ENCODE measurements around the gene LEUTX.

The LEUTX gene

DNA sequence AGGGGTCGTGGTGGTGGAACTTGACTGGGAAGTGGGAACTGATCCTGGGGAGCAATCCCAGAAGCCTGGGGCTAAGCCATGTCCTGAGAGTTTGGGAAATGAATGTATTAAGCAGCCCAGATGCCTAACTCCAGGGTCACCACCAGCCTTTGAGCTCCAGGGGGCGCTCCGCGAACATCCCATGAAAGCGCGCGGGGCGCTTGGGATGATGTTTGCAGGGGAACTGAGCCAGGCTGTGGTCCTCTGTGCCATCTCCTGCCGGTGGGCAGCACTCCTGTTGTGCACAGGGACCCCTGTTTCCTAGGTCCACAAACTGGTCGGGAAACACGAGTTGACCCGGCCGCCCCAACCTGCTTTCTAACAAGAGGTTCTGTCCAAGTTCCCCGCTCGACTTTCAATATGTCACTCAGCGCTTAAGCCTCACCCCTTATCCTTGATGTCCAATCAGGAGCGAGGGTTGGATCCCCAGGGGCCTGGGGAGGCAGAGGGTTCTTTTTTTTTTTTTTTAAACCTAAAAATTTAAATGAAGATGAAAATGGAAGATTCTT, 14.4 kb downstream of the LEUTX start:
- peaks cover 9% of the 10 kb centered on the region for H3K4me1 Mint-ChIP-seq
- H3K27me3 Mint-ChIP-seq (ENCODE audit: low read depth), result no peaks in the 10 kb centered on the region
- no peak overlapping the region for H3K27ac Mint-ChIP-seq
- no peaks in the 10 kb centered on the region for H3K36me3 Mint-ChIP-seq (ENCODE audit: low read depth)
- H3K9me3 Mint-ChIP-seq, result peaks cover 9% of the 10 kb centered on the region
- TF ChIP-seq, protein P1, sequence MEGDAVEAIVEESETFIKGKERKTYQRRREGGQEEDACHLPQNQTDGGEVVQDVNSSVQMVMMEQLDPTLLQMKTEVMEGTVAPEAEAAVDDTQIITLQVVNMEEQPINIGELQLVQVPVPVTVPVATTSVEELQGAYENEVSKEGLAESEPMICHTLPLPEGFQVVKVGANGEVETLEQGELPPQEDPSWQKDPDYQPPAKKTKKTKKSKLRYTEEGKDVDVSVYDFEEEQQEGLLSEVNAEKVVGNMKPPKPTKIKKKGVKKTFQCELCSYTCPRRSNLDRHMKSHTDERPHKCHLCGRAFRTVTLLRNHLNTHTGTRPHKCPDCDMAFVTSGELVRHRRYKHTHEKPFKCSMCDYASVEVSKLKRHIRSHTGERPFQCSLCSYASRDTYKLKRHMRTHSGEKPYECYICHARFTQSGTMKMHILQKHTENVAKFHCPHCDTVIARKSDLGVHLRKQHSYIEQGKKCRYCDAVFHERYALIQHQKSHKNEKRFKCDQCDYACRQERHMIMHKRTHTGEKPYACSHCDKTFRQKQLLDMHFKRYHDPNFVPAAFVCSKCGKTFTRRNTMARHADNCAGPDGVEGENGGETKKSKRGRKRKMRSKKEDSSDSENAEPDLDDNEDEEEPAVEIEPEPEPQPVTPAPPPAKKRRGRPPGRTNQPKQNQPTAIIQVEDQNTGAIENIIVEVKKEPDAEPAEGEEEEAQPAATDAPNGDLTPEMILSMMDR (IDR thresholded peaks at IDR 0.05; ENCODE audit: unreplicated experiment in 3 of 3), result peak; percentile 87 to 91 (median 90)
- H3K4me3 Mint-ChIP-seq, result peak overlapping the region; percentile 70 to 79 (median 77)

DNA sequence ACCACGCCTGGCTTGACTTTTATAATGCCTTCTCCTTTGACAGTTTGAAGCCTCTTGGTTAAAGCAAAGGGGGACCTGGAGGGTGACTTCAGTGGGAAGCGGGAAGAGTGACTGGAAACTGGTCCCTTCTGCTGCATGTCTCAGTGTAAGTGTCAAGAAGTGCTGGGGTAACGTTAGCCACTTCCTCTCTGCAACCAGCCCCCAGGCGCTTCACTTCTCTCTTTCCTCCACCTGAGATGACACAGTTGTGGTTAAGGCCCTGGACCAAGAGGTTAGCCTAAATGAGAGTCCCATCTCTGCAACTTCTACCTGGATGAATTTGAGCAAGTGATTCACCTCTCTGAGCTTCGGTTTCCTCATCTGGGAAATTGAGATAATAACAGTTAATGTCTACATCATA, 16.3 kb downstream of the LEUTX start:
- H3K4me1 Mint-ChIP-seq, result peaks cover 9% of the 10 kb centered on the region
- H3K27ac Mint-ChIP-seq, result no peak overlapping the region
- H3K27me3 Mint-ChIP-seq (ENCODE audit: low read depth), result no peaks in the 10 kb centered on the region

DNA sequence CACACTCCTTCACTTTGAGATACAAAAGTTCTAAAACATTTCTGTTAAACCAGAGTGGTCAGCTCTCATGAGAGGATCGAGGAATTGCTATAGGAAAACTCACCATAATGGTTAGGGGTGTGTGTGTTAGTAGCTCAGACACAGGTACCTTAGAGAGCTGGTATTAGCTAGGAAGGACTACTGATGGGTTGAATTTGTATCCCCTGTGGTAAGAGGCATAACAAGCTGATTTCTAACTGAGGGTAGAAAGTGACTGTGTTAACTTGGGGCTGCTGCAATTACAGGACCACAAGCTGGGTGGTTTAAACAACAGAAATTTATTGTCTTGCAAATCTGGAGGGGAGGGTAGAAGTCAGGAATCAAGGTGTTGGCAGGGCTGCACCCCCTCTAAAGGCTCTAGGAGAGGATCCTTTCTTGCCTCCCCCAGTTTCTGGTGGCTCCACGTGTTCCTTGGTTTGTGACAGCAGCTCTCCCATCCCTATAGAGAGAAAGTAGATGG, 17.4 kb downstream of the LEUTX start:
- Mint-ChIP-seq H3K36me3 (ENCODE audit: low read depth) (no peaks in the 10 kb centered on the region), H3K9me3 (no peaks in the 10 kb centered on the region), H3K27ac (no peak overlapping the region), H3K4me3 (no peak overlapping the region), H3K4me1 (peaks cover 9% of the 10 kb centered on the region), H3K27me3 (ENCODE audit: low read depth) (no peaks in the 10 kb centered on the region)
- TF ChIP-seq, protein P1 (IDR thresholded peaks at IDR 0.05; ENCODE audit: unreplicated experiment in 3 of 3), result no peak

More for the DNA sequence above, 16.3 kb downstream of the LEUTX start:
- H3K36me3 Mint-ChIP-seq (ENCODE audit: low read depth), result no peaks in the 10 kb centered on the region
- peaks cover 2% of the 10 kb centered on the region for H3K9me3 Mint-ChIP-seq
- TF ChIP-seq, protein P1 (IDR thresholded peaks at IDR 0.05; ENCODE audit: unreplicated experiment in 3 of 3), result no peak
- H3K4me3 Mint-ChIP-seq, result no peak overlapping the region

DNA sequence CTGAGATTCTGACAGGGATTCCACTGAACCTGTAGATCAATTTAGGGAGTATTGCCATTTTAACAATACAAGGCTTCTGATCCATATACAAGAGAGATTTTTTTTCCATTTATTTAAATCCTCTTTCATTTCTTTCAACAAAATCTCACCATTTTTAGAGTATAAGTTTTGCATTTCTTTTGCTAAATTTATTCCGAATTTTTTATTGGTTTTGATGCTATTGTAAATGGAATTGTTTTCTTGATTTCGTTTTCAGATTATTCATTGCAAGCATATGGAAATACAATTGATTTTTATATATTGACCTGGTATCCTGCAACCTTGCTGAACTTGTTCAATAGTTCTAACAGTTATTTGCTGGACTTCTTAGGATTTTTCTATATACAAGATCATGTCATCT, 18.4 kb downstream of the LEUTX start:
- H3K36me3 Mint-ChIP-seq (ENCODE audit: low read depth), result no peaks in the 10 kb centered on the region
- no peak overlapping the region for H3K4me3 Mint-ChIP-seq
- TF ChIP-seq, protein P1 (IDR thresholded peaks at IDR 0.05; ENCODE audit: unreplicated experiment in 3 of 3), result no peak
- H3K4me1 Mint-ChIP-seq, result peaks cover 9% of the 10 kb centered on the region
- no peak overlapping the region for H3K27ac Mint-ChIP-seq
- H3K9me3 Mint-ChIP-seq, result no peaks in the 10 kb centered on the region
- no peaks in the 10 kb centered on the region for H3K27me3 Mint-ChIP-seq (ENCODE audit: low read depth)

DNA sequence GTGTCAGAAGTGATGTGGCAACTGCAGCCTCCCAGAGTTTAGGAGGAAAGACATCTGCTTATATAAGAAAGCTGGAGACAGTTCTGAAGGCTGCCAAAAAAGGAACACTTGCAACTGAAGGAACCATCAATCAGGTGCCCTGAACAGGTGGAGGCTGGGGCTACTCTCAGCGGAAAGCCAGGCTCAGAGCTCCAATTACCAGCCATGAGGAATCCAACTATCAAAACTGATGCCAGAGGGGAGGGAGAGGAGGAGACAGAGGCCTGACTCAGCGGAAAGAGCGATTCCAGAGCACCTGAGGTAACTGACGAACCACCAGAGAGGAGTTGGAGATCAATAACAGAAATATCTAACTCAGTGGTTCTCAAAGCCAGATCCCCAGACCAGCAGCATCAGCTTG, 24.3 kb downstream of the LEUTX start:
- Mint-ChIP-seq H3K36me3 (ENCODE audit: low read depth) (no peaks in the 10 kb centered on the region), H3K27me3 (ENCODE audit: low read depth) (no peaks in the 10 kb centered on the region), H3K4me1 (peaks cover 18% of the 10 kb centered on the region), H3K9me3 (peaks cover 1% of the 10 kb centered on the region), H3K27ac (peak overlapping the region; percentile 18 to 44 (median 31)), H3K4me3 (peak overlapping the region in 1 of 3 experiments; percentile 33)
- TF ChIP-seq, protein P1 (IDR thresholded peaks at IDR 0.05; ENCODE audit: unreplicated experiment in 3 of 3), result no peak

DNA sequence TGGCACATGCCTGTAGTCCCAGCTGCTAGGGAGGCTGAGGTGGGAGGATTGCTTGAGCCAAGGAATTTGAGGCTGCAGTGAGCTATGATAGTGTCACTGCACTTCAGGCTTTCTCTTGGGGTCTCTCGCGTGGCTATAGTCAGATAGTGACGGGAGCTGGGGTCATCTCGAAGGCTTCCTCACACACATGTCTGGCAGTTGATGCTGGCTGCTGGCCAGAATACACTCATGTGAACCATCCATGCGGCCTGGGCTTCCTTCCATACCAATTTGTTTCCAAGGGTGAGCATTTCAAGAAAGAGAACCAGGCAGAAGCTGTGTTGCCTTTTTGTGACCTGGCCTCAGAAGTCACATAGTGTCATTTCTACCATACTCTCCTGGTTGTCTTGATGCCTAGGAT, 26.4 kb downstream of the LEUTX start:
- H3K27ac Mint-ChIP-seq, result no peak overlapping the region
- no peaks in the 10 kb centered on the region for H3K27me3 Mint-ChIP-seq (ENCODE audit: low read depth)
- H3K9me3 Mint-ChIP-seq, result peaks cover 5% of the 10 kb centered on the region
- TF ChIP-seq, protein P1 (IDR thresholded peaks at IDR 0.05; ENCODE audit: unreplicated experiment in 3 of 3), result no peak
- H3K36me3 Mint-ChIP-seq (ENCODE audit: low read depth), result no peaks in the 10 kb centered on the region
- H3K4me3 Mint-ChIP-seq, result no peak overlapping the region
- peaks cover 18% of the 10 kb centered on the region for H3K4me1 Mint-ChIP-seq
